PC-3 (cell line): ENCODE results near the gene CHSY1.

Experiments used
- CTCF ChIP-seq: fragments of 300-600 bp; sonication (generic); conservative IDR thresholded peaks from 2 replicates; pipeline ENCODE4 v1.5.1; 2017; ENCODE audit warnings: antibody characterized with exemption, low read depth, mild to moderate bottlenecking, low read length
- EZH2 ChIP-seq: fragments of 300-600 bp; sonication (generic); IDR thresholded peaks from one replicate; pipeline ENCODE4 v1.6.1; 2017; ENCODE audit warnings: antibody characterized with exemption, mild to moderate bottlenecking, low read length; ENCODE audit not compliant: unreplicated experiment

GRCh38 chr15:101194546-101195125 is 57.2 kb downstream of the CHSY1 start:
- TF ChIP-seq CTCF (no peak), EZH2 (no peak)
